ENCODE results near the gene SRPRB.

The SRPRB gene

GRCh38 chr3:133868186-133868585 is 62.6 kb downstream of the SRPRB start:
- H3K4me3 ChIP-seq (ENCODE audit: low read length): no peak overlapping the region
- no peak for TF ChIP-seq CTCF (conservative IDR thresholded peaks at IDR 0.05; ENCODE audit: low read length)
- no peak for DNase-seq (ENCODE audit: low read depth)

- no peak overlapping the region for H3K4me3 ChIP-seq (ENCODE audit: low read length)
- DNase-seq (ENCODE audit: low read depth): no peak
- TF ChIP-seq CTCF (conservative IDR thresholded peaks at IDR 0.05; ENCODE audit: low read length): no peak
Observed at GRCh38 chr3:133868758-133869475, 63.3 kb downstream of the SRPRB start.

GRCh38 chr3:133869586-133869985 is 64.0 kb downstream of the SRPRB start:
- no peak for DNase-seq (ENCODE audit: low read depth)
- no peak for TF ChIP-seq CTCF (conservative IDR thresholded peaks at IDR 0.05; ENCODE audit: low read length)

GRCh38 chr3:133870822-133871221 is 65.2 kb downstream of the SRPRB start:
- no peak overlapping the region for H3K4me3 ChIP-seq (ENCODE audit: low read length)
- TF ChIP-seq CTCF (conservative IDR thresholded peaks at IDR 0.05; ENCODE audit: low read length): no peak
- no peak for DNase-seq (ENCODE audit: low read depth)

More at GRCh38 chr3:133869586-133869985, 64.0 kb downstream of the SRPRB start:
- no peak overlapping the region for H3K4me3 ChIP-seq (ENCODE audit: low read length)
